Activated CD4-positive, alpha-beta T cell treated with anti-CD3 and anti-CD28 coated beads for 1 hour (primary cell): ENCODE results near the gene ASS1.

Experiments used
- DNase-seq: peaks from one replicate; pipeline ENCODE4 v3.0.0-alpha.2; 2020

ASS1 gene

DNA sequence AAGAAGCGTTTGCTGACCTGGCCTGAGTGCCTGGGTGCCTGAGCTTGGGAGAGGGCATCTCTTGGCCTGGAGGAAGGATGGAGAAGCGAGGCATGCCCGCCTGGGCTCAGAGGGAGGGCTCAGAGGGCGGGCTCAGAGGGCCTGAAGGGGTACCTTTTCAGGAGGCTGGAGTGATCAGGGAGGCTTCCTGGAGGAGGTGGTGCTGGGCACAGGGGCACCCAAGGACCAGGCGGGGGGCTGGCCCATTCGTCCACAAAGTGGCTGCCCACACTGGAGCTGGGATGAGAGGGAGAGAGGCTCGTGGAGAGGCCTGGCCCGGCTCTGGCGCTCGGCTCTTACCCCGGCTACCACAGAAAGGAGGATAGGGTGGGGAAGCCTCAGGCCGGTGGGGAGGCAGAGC is 32.8 kb downstream of the ASS1 start:
- no peak for DNase-seq

GRCh38 chr9:130478152-130478551 is 33.4 kb downstream of the ASS1 start:
- no peak for DNase-seq

DNA sequence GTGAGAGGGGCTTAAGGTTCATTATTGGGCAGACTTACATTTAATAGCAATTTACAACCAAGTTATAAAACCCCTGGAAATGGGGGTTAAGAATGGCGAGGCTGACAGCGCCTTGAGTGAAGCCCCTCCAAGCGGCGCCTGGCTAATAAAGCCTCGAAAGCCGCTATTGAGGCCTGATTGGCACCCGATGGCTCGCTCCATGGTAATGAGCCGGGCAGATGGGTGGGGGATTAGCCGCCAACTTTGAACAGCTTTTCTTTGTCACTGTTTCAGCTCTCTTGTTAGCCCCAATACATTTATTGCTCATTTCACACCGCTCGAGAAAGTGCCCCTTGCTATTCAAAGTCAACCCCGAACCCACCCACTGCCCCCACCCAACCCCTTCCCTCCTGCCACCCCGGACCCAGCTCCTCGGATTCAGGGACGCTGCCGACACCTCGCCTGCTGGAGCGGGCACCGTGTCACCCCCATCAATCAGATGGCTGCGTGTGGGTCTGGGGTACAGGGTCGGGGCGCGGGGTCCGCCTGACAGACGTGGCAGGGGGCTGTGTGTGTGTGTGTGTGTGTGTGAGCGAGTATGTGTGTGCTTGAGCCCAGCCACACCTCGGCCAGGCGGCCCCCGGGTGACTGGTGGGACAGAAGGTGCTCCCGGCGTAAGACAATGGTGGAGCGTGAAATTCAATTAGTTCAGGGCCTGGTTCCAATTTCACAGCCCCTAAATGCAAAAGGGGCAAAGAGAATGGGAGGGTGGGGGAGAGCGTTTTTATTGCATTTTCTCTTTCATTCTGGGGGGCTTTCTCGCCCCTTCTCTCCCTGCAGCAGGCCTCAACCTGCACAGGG is 34.2 kb downstream of the ASS1 start:
- DNase-seq, result no peak

DNA sequence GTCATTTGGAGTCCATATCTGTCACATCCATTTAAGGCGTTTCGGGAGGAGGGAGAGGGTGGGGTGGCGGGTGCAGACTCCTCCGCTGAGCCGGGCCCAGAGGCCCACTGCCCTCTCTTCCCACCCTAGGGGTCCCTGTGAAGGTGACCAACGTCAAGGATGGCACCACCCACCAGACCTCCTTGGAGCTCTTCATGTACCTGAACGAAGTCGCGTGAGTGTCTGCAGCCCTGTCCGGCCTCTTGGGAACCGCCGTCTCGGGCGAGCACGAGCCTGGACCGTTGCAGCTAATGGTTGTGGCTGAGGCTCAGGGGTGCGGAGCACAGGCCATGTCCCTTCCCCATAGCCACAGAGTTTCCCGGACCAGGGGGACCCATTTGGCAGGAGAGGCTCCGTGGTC is 34.8 kb downstream of the ASS1 start:
- no peak for DNase-seq

GRCh38 chr9:130480673-130481072 is 35.9 kb downstream of the ASS1 start:
- no peak for DNase-seq

DNA sequence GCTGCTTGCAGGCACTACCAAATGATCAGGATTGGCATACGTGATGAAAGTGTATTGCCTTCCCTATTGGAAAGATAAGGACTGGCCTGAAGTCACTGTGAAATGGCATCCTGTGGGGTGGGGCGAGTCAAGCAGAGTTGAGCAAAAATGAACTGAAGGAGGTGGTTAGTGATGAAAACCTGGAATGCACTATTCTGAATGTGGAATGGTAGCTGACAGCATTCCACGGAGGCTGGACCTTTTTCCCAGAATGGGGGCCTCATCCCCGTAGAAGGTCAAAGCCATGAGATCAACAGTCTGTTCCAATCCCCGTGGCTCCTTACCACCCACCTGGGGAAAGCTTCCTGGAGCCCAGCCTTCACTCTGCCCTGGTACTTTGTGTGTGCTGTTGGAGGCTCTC is 37.7 kb downstream of the ASS1 start:
- no peak for DNase-seq

DNA sequence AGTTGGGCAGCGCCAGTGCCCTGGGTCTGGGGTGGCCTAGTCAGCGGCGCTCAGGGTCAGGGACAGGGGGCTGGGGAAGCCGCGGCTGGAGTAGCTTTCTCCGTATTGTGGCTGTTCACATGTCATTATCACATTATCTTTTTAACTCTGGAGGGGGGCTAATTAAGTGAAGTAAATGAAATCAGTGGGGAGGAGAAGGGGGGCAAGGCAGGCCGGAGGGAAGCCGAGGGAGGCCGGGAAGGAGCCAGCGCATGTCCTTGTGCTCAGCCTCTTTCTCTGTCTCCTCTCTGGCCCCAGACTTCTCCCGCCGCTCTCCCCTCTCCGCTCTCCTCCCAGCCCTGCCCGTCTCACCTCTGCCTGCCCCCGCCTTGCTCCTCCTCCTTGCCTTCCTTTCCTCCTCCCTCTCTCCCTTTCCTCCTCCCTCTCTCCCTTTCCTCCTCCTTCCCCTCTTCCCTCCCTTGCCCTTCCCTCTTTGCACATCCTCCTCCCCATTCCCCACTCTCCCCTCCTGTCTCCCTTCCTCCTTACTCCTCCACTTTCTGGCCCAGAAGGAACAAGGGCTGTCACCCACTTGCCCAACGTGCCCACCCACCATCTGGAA is 38.7 kb downstream of the ASS1 start:
- DNase-seq, result no peak

GRCh38 chr9:130484362-130485072 is 39.8 kb downstream of the ASS1 start:
- DNase-seq, result no peak

- no peak for DNase-seq
Measured at GRCh38 chr9:130486103-130486502, 41.3 kb downstream of the ASS1 start.

- no peak for DNase-seq
Measured at GRCh38 chr9:130487500-130487899, 42.7 kb downstream of the ASS1 start.

- DNase-seq, result no peak
Measured at GRCh38 chr9:130488621-130489330, 44.0 kb downstream of the ASS1 start.

- DNase-seq, result no peak
Measured at GRCh38 chr9:130490981-130491380, 46.2 kb downstream of the ASS1 start.

- no peak for DNase-seq
Measured at GRCh38 chr9:130491830-130492482, 47.2 kb downstream of the ASS1 start.

GRCh38 chr9:130493021-130493420 is 48.3 kb downstream of the ASS1 start:
- DNase-seq, result no peak

GRCh38 chr9:130493476-130493875 is 48.7 kb downstream of the ASS1 start:
- no peak for DNase-seq

DNA sequence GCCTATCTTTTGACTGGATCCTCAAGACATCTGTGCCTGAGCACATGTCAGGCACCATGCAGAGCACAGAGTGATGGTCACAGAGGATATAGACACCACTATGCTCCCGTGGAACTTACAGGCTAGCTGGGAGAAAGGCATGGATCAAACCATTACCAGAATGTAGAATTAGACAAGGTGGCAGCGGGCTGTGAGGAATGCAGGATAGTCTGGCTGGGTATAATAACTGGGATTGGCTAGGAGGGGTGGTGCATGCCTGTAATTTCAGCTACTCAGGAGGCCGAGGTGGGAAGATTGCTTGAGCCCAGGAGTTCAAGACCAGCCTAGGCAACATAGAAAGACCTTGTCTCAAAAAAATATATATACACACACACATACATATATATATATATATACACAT is 50.3 kb downstream of the ASS1 start:
- DNase-seq, result no peak

DNA sequence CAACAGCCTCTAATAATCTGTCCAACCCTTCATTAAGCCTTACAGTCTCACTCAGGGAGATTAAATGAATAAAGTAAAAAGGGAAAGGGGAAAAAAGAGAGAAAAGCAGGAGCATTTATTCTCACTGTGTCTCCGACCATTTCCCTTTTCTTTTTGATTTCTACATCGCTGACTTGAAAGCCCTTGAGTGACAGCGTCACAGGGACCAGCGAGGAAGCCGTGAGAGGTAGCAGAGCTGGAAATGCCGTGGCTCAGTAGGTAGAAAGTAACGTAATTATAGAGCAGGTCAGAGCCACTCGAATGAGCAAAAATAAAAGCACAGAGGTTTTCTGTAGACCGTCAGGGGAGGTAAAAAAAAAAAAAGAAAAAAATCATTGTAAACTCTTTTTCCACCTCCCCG is 52.4 kb downstream of the ASS1 start:
- no peak for DNase-seq

GRCh38 chr9:130498298-130498917 is 53.6 kb downstream of the ASS1 start:
- no peak for DNase-seq

DNA sequence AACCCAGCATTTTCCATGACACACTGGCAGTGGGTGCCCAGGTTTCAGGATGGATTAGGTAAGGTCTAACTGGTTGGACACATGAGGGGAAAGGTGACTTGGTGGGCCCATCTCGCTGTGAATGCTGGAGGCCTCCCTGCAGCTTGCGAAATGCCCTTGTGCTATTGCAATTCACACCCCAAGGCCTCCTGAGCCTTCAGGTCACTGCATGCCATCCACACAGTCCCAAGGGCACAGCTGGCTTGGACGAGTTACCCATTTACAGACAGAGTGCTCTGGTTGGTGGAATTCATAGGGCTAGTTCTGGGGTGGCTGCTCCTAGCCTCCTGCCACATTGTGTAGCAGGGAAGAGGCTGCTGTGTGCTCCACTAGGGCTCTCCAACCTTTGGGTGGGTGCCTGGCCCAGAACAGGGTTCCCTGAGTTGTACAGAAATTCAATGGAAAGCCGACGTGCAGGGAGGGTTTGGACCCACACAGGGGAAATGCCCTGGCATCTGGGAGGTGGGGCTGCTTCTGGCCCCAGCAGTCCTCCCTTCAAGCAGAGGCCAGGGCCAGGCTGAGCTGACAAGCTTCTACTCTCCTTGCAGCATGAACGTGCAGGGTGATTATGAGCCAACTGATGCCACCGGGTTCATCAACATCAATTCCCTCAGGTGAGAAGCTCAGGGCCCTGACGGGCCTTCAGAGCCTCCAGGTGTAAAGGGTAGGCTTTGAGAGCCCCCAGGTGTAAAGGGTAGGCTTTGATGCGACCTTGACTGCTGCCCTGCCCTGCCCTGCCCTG is 54.3 kb downstream of the ASS1 start:
- DNase-seq, result no peak

DNA sequence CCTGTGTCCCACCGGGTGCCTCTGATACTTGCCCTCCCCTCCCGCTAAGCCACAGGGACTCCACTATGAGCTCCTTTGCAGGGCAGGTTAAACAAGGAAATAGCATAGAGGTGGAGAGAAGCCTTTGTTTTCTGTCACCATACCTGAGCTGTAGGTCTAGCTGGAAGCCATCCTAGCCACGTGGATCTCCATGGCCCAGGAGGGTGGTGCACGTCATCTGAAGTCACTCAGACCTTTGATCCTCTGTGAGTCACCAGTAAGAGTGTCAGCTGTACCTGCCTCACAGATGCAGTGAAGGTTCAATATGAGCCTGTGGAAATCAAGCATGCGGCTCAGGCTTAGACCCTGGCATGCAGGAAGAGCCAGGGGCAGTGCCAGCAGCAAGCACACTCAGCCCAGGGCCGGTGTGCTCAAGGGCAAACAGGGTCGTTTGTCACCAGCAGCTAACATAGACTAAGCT is 55.1 kb downstream of the ASS1 start:
- DNase-seq, result no peak
